HG02840 (cell line): ENCODE measurements around the gene ICAM2.

ENCODE experiments used
- ATAC-seq: cut with Tn5 transposase; IDR thresholded peaks from one replicate; pipeline ENCODE4 v1.9.1; 2021; ENCODE audit warnings: mild to moderate bottlenecking, moderate library complexity, moderate number of reproducible peaks; ENCODE audit not compliant: unreplicated experiment, low FRiP score

The ICAM2 gene

DNA sequence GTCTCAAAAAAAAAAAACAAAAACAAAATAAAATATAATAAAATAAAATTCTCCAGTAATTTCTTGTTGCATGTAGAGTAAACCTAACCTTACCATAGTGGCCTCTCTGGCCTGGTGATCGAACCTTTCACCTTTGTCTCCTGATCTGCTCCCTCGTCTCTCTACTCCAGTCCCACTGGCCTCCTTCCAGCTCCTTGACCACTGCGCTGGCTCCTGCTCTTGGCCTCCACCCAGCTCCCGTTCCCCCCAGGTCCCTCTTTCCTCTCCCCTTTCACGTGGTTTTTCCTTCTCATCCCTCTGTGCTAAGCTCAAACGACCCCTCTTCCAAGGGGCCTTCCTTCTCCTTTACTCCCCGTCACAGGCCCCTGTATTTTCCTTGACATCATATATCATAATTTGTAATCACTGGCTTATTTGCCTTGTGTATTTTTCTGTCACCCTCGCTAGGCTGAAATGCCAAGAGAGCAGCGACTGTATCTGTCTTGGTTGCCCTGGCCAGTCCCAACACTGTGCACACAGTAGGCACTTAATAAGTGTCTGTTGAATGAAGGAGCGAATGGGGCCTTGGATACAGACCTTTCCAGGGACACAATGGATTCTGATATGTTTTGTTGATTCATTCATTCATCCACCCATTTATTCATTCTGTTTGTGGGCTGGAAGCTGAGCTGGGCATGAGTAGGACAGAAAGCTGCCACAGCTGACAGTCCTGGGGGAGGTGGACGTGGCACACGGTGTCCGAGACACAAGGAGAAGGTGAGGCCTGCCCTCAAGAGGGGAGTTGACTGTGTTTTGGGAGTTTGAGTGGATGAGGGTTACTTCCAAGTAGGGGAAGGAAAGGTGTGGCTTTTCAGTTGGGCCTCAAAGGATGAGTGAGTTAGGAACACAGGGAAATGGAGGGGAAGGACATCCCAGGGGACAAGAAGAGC is 41.9 kb downstream of the ICAM2 start:
- no peak for ATAC-seq

DNA sequence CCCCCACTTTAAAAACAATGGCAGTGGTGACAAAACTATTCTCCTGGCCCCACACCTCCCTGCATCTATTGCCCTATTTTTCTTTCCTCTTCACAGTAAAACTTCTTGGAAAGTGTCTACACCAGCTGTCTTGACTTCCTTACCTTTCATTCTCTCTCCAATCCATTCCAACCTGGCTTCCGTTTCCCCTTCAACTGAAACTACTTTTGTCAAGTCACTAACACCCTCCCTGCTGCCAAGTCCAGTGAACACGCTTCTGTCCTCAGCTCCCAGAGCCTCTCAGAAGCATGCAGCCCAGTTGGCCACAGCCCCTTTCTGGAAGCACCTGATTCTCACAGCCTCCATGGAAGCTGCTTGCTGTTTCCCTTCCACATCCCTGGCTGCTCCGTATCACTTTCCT is 43.7 kb downstream of the ICAM2 start:
- ATAC-seq = no peak

DNA sequence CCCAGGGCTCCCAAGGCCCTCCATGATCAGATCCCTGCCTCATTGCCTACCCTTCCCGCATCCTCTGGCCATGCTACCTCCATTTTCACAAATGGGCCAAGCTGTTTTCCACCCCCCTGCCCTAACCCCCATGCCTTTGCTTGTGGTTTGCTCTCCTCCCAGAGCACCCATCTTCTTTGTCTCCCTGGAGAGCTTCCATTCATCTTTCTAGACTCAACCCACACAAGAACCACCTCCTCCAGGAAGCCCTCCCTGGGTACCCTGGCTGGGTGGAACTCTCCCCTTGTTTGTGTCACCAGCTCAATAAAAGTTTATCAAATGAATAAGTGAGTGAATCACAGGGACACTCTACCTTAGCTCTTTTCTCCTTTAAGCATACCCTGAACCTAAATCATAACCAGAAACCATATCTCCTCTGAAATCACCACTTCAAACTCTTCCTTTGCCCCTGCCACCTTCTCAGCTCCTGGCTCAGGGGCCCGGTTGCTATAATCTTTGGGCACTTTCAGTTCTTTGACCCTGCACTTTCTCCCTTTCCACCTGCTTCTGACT is 44.8 kb downstream of the ICAM2 start:
- no peak for ATAC-seq

DNA sequence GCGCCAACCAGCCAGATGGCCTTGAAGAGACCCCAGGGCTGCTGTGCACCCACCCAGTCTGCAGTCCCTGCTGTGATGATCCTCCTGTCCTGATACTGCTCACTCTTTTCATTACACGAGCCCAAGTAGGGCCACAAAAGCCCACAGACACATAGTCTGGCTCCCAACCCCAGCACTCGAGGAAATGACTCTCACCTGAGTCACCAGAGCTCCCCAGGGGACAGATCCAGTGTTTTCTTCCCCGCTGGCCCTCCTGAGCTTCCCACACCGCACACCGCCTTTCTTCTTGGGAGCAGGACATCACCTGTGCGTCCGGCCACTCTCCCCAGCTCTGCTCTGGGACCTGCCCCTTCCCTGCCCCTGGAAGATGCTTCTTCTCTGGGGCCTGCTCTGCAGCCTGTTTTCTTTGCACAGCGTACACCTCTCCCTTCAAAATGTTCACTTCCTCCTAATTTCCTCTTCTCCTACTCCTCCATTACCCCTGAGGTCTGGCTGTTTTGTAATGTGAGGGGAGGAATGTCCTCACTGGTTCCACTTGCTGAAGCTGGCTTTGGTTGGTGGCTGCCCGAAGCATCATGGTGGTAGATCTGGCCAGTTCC is 45.7 kb downstream of the ICAM2 start:
- ATAC-seq = no peak

DNA sequence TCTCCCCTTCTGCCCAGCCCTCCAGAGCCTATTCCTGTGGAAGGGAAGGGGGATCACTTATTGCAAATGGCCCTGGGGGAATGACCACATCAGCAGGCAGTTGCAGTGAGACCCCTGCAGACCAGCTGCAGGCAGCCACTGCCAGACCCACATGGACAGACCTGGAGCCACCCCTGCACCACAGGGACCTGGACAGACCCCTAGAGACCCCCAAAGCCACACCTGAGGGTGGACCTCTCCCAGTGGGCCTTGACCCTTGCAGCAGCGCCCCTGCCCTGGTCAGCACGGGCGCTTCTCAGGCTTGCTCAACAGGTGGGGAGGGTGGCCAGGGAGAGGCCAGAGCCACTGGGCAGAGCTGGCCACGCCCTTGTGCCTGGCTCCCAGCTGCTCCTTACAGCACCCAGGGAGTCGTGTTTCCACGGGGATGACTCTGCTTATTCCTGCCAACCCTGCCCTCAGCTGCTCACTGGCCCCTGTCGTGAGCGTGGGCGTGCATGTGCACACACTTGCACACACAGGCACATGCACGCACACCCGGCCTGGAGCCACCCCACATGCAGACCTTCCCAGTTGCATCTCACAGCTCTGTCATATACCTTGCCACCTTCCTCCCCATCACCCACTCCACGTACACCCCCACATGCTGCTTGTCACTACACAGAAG is 46.4 kb downstream of the ICAM2 start:
- no peak for ATAC-seq

DNA sequence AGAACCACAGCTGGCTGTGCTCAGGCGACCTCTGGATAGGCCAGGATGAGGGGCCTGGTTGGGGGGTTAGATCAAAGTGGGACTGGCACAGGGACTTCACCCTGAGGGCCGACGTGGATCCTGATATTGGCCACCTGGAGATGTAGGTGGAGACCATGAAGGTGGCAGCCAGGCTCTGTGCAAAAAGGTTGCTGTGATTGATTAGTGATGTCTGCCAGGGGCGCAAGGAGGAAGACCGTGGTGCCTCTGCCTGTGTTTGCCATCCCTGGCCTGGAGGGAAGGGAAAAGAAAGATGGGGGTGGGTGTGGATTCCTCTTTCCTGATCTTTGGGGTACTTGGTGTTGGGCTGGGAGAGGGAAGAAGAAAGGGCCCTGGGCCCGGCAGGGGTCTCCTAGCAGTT is 47.2 kb downstream of the ICAM2 start:
- no peak for ATAC-seq

DNA sequence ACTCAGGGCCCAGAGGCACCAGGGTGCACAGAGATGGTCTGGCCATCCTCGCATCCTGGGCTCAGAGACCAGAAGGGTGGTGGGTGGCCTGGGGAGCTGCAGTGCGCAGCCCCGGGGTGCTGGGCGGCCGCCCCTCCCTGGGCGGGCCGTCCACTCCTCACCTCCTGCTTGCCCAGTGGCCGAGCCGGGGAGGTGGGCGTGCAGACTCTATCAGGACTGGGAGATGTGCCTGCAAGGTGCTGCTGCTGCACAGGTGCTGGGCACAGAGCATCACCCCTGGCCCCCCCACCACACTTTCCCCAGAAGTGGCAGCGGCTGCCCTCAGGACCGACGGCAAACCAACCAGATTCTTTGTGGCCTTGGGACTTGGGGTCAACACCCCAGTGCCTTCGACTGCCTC is 47.6 kb downstream of the ICAM2 start, which contains the start of gene SCN4A:
Gene SCN4A, minus strand, starts transcription at position 123 of the 400 bp plus-strand sequence. Its CDS starts 77 bp downstream, at position 46.
- no peak for ATAC-seq

DNA sequence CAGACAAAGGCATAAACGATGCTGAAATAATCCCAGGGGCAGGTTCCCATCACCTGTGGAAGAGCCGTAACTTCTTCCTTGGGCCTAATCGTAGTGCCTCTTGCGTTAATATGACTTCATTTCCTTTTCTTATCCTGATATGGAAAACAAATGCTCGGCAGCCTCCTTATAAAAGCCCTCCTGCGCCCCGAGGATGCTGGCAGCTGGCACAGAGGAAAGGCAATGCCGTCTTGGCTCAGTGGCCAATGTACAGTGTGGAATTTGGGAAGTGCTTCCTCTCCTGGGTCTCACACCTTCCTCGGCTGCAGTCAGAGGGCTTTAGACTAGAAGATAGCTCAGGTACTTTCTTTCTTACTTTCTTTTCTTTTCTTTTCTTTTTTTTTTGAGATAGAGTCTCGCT is 51.2 kb downstream of the ICAM2 start:
- no peak for ATAC-seq

DNA sequence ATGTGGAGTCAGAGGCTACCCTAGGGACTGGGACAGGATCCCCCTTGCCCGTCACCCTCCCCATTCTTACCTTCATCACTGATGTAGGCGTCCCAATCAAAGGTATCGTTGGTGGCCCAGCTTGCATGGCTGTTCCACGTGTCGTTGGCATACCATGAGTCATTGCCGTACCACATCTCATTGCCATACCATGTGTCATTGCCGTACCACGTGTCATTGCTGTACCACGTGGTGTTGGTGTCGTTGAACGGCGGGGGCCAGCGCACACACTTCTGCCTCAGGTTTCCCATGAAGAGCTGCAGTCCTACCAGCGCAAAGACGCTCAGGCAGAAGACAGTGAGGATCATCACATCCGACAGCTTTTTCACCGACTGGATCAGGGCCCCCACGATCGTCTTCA is 52.5 kb downstream of the ICAM2 start:
- no peak for ATAC-seq

DNA sequence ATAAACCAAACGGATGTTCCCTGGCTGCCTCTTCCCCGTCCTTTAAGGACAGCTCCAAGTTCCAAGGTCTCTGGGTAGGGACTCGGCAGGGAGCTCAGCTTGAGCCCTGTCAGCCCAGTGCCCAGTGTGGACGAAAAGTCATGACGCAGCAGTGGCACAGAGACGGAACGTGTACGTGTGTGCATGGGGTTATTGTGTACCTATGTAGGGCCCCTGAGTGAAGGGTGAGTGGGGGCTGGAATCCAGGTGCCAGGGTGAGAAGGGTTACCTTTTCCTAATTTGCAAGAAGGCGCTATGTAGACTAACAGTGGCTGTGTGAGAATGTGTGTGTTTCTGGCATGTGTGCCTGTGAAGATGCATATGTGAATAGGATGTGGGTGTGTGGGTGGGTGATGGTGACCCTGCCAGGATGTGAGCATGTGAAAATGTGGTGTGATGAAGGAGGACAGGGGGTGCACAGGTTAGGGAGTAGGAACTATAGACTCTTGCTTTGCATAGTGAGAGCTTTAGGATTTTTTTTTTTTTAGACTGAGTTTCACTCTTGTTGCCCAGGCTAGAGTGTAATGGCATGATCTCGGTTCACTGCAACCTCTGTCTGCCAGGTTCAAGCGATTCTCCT is 53.7 kb downstream of the ICAM2 start:
- ATAC-seq = no peak

DNA sequence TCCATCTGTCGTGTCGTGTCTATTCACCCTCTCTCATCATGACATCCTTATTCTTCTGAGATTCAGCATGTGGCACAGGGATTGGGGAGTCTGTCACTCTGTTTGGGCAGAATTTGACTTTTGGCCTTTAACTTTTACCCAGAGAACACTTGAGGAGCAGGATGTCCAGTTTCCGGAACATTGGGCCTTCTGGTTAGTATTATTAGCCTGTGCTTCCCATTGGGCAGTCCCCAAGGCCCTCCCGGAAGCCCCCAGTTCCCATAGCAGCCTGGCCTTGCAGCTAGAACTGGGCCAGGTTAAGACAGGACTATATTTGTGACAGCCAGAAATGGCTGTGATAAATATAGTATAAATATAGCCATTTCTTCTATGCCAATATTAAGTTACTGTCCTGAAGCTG is 57.3 kb downstream of the ICAM2 start:
- no peak for ATAC-seq

DNA sequence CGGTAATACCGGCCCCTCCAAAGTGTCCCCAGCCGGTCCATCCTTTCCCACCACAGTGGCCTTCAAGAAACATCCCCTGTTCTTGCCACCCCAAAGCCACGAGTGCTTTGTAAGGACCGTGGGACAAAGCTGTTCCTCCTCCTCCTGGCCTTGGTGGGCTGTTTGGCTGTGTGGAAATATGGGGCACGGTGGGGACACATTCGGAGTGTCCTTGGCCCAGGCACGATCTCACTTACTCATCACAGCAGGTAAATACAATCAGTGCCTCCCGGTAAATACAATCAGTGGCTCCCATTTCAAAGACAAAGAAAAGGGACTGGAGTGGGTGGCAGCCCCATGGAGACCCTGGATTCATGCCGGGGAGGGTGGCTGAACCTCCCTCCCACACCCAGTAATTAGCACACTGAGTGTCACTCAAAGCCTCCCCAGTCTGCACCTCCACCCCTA is 58.1 kb downstream of the ICAM2 start:
- ATAC-seq = no peak

DNA sequence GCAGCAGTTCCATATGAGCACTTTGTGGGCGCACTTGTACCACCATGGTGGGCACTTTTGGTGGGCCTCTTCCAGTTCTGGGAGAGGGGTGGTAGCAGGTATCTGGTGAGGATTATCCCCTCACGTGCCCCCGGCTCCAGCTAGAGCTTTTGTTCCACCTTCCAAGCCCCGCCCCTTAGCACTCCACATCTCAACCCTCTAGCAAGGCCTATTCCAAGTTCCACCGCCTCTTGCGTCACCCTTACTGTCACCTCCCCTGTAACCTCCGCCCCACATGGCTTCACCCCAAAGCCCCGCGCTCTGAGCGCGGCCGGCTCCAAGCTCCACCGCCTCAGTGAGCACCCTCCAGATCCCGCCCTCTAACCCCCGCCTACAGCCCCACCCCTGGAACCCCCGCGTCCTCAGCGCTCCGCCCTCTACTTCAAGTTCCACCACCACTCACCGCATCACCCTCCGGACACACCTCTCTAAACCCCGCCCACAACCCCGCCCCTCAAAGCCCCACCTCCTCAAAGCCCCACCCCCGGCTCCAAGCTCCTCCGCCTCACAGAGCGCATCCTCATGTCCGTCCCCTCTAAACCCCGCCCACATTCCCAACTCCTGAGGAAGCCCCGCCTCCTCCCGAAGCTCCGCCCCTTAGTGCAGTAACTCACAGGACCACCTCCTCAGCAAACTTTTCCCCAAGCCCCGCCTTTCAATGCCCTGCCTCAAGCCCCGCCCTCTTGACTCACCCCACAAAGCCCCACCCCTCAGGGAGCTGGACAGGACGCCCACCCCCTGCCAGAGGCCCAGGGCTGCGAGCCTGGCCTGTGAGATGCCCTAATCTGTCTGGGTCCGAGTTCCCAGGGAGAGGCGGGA is 58.8 kb downstream of the ICAM2 start:
- ATAC-seq = no peak

DNA sequence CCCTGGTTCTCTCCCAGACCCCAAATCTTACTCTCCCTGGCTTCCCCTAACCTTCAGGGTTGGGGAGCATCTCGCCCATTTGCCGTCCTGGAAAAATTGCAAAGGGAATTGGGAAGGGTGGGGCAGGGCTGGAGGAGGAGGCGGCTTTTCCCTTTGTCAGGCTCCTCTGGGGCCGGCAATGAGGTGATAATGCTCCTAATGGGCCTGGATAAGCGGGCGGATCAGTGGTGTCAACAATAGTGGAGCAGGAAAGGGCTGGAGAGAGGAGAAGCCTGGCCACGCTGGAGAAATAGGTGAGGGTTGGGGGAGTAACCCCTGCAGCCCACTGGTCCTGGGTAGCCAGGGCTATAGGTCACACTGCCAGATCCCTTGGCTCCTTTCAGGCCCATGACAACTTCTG is 60.0 kb downstream of the ICAM2 start:
- no peak for ATAC-seq

DNA sequence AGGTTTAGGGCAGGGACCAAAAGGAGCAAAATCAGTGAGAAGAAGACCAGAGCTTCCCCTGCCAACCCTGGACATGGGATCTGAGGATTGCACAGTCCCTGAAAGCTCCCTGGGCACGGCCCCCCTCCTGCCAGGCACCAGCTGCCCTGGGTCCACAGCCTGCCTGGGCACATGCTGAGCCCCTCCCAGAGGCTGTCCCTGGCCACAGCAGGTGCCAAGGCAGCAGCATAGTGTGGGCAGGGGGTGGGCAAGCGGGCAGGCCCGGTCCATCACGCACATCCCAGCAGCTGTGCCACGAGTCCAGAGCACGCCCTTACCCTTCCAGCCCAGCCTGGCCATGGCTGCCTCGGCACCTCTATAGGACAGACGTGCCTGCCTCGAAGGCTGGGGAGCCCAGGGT is 60.4 kb downstream of the ICAM2 start:
- ATAC-seq = no peak

DNA sequence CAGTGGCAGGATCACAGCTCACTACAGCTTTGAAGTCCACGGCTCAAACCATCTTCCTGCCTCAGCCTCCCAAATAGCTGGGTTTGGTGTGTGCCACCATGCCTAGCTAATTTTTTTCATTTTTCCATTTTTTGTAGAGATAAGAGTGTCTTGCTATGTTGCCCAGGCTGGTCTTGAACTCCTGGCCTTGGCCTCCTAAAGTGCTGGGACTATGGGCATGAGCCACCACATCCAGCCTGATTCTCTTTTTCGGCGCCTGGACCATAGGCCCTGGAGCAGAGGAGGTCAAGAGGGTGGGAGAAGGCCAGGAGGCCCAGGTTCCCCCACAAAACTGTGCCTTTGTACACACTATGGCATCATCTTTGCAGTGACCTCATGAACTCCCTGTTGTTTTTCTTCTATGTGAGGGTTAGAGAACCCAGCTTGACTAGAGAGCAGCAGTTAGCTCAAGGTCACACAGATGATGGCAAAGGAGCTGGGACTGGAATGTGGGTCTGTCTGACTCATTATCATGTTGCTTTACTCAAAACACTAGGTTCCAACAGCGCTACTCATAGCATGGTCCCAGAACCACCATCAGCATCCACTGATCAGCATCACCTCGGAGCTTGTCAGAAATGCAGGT is 64.0 kb downstream of the ICAM2 start:
- no peak for ATAC-seq

DNA sequence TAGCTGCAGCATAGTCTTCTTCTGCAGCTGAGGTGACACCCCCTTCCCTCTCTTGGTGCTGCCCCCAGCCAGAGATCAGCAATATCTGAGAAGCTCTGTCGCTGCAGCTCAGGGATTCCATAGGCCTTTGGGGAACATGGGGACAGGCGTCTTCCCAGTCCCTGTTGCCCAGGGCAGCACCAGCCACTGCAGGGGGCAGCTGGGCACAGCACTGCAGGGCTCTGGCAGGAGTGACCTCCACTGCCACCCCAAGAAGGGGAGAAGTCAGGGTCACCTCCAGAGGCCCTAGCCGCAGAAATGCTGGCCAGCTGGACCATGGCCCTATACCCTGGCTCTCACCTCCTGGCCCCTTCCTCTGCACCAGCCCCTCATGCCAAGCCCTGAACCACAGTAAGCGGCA is 64.6 kb downstream of the ICAM2 start:
- ATAC-seq = no peak

DNA sequence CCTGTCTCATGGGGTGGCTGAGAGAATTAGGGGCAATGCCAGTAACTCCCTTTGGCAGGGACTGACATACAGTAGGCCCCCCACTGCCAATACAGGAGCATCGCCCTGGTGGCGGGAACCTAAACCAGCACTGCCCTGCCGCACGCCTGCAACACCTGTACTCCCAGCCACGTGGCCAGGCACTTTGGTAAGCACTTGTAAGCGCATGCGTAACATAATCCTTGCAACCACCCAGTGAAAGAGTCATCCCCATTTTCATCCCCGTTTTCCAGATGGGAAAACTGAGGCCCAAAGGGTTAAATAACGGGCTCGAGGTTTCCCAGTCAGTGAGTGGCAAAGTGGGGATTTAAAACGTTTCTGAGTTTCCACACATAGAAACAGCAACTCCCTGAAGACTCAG is 65.2 kb downstream of the ICAM2 start:
- no peak for ATAC-seq

DNA sequence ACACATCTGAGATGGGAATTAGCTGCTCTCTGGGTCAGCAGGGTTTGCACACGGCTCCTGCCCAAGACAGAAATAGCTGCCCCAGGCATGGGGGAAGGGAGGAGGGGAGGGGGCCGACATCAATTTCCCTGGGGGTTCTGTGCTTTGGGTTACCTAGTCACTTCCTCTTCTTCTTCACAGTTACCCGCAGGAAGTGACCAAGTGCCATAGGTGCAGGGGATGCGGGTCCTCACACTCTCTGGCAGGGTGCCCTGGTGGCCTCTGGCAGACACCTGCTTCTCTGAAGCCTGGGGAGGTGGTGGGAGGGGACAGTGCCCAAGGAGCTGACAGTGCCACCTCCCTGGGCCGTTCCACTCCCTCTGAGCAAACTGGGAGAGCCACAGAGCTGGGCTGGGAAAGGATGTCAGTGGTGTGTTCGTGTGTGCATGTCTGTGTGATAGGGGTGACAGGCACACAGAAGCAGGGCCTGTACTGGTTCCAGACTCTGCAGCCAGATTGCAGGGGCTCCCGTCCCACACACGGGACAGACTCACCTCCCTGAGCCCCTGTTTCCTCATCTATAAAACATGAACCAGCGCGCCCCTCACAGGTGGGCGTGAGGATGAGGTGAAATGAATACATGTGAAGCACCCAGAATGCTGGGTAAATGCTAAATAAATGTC is 65.9 kb downstream of the ICAM2 start:
- no peak for ATAC-seq
